ENCODE results near the gene MYBPHL.
A peak's percentile ranks its signal among the peaks of the same experiment; 100 is the strongest.

- TF ChIP-seq SIN3A (IDR thresholded peaks at IDR 0.05; ENCODE audit: borderline replicate concordance, insufficient read depth, low read length) (no peak; the same call in 1 of the 2 replicates), REST (IDR thresholded peaks at IDR 0.05; ENCODE audit: insufficient read depth in 1 of 2, low read depth in 2 of 2, low read length in 2 of 2) (0 out of 4 replicates have a peak, but pooled peaks of 1 of the 2 experiments have one; percentile 28), POLR2AphosphoS5 (IDR thresholded peaks at IDR 0.05; ENCODE audit: low read depth, low read length) (peak; percentile 85), TAF1 (IDR thresholded peaks at IDR 0.05; ENCODE audit: borderline replicate concordance, insufficient read depth, low read length) (peak; percentile 68; the same call in 1 of the 2 replicates)
Observed at GRCh38 chr1:109282952-109283747, 23.7 kb downstream of the MYBPHL start, which contains the start of gene PSRC1.
